GM23338 (cell line): ENCODE data around the gene DUSP3. TPM values are rescaled to one million over a fixed set of nuclear protein-coding genes. Genes with fewer than 3 reads are reported as not detected.

Experiments used
- ATAC-seq: fragments of 200-7000 bp; cut with Tn5 transposase; 3 replicates; pipeline ENCODE4 v1.9.1; 2020
- DNase-seq: peaks from one replicate; pipeline ENCODE4 v3.0.0-alpha.2; 2015; ENCODE audit warnings: low spot score
- H2AFZ ChIP-seq: fragments of 200-600 bp; sonication (generic); 2 replicates; pipeline ENCODE4 v1.8.0; 2016; ENCODE audit warnings: antibody characterized with exemption, mild to moderate bottlenecking, moderate library complexity
- H3F3A ChIP-seq: fragments of 200-600 bp; sonication (generic); replicated peaks from 2 replicates; pipeline ENCODE4 v1.8.0; 2017; ENCODE audit warnings: antibody characterized with exemption, mixed run types, low read depth
- H3K27ac ChIP-seq: fragments of 200-600 bp; sonication (generic); 2 replicates; pipeline ENCODE4 v1.6.1; 2016; ENCODE audit warnings: low read depth
- H3K27me3 ChIP-seq: fragments of 200-600 bp; sonication (generic); 2 replicates; pipeline ENCODE4 v1.8.0; 2016; ENCODE audit warnings: mild to moderate bottlenecking, mixed run types, moderate library complexity; ENCODE audit not compliant: insufficient read depth
- H3K36me3 ChIP-seq: fragments of 200-600 bp; sonication (generic); 2 replicates; pipeline ENCODE4 v1.8.0; 2016; ENCODE audit warnings: mild to moderate bottlenecking; ENCODE audit not compliant: insufficient read depth
- H3K4me1 ChIP-seq: fragments of 200-600 bp; sonication (generic); 2 replicates; pipeline ENCODE4 v1.8.0; 2016; ENCODE audit warnings: mild to moderate bottlenecking, moderate library complexity; ENCODE audit not compliant: insufficient read depth
- H3K4me2 ChIP-seq: fragments of 200-600 bp; sonication (generic); 2 replicates; pipeline ENCODE4 v1.7.1; 2017; ENCODE audit warnings: mixed run types
- H3K4me3 ChIP-seq: fragments of 200-600 bp; sonication (generic); 2 replicates; pipeline ENCODE4 v1.6.1; 2016; ENCODE audit warnings: mixed run types
- H3K79me2 ChIP-seq: fragments of 200-600 bp; sonication (generic); replicated peaks from 2 replicates; pipeline ENCODE4 v1.8.0; 2017; ENCODE audit warnings: mild to moderate bottlenecking; ENCODE audit not compliant: insufficient read depth
- H3K9me2 ChIP-seq: fragments of 200-600 bp; sonication (generic); 2 replicates; pipeline ENCODE4 v1.8.0; 2017; ENCODE audit not compliant: insufficient read depth
- H4K20me1 ChIP-seq: fragments of 200-600 bp; sonication (generic); replicated peaks from 2 replicates; pipeline ENCODE4 v1.8.0; 2017; ENCODE audit warnings: mild to moderate bottlenecking; ENCODE audit not compliant: insufficient read depth
- H3K27ac Mint-ChIP-seq: 2 replicates; pipeline ENCODE4 v1.8.0; 2020; ENCODE audit warnings: inconsistent platforms, mild to moderate bottlenecking, moderate library complexity, mixed read lengths
- H3K27me3 Mint-ChIP-seq: 3 replicates; pipeline ENCODE4 v1.8.0; 2022; ENCODE audit warnings: low read depth, mild to moderate bottlenecking, moderate library complexity, mixed read lengths, inconsistent platforms; ENCODE audit not compliant: insufficient read depth, poor library complexity
- H3K36me3 Mint-ChIP-seq: 3 replicates; pipeline ENCODE4 v1.8.0; 2021; ENCODE audit warnings: low read depth, mild to moderate bottlenecking, inconsistent platforms, moderate library complexity, mixed read lengths
- H3K4me1 Mint-ChIP-seq: 3 replicates; pipeline ENCODE4 v1.8.0; 2020; ENCODE audit warnings: mild to moderate bottlenecking, inconsistent platforms, mixed read lengths
- H3K4me3 Mint-ChIP-seq: 3 replicates; pipeline ENCODE4 v1.8.0; 2021; ENCODE audit warnings: moderate library complexity, mild to moderate bottlenecking, inconsistent platforms, mixed read lengths
- H3K9me3 Mint-ChIP-seq: 3 replicates; pipeline ENCODE4 v1.8.0; 2020; ENCODE audit warnings: moderate library complexity, mild to moderate bottlenecking, inconsistent platforms, mixed read lengths
- CREB1 ChIP-seq: fragments of 250-450 bp; sonication (Bioruptor Pico); IDR thresholded peaks from 2 replicates; pipeline ENCODE4 v1.5.0; 2020; ENCODE audit warnings: low read depth, mild to moderate bottlenecking, moderate library complexity
- EZH2 ChIP-seq: fragments of 200-600 bp; sonication (generic); IDR thresholded peaks from one replicate; pipeline ENCODE4 v1.8.0; 2017; ENCODE audit warnings: antibody characterized with exemption, mild to moderate bottlenecking, low read depth; ENCODE audit not compliant: unreplicated experiment
- JUNB ChIP-seq: IDR thresholded peaks from one replicate; pipeline ENCODE4 v1.6.1; 2016; ENCODE audit warnings: antibody characterized with exemption; ENCODE audit not compliant: unreplicated experiment
- NANOG ChIP-seq: IDR thresholded peaks from 2 replicates; pipeline ENCODE4 v1.6.1; 2016; ENCODE audit warnings: antibody characterized with exemption, borderline replicate concordance
- POLR2AphosphoS5 ChIP-seq: IDR thresholded peaks from 2 replicates; pipeline ENCODE4 v1.6.1; 2016; ENCODE audit warnings: antibody characterized with exemption, low read depth
- STAT1 ChIP-seq: IDR thresholded peaks from one replicate; pipeline ENCODE4 v1.6.1; 2016; ENCODE audit warnings: antibody characterized with exemption; ENCODE audit not compliant: unreplicated experiment
- ZNF114 ChIP-seq: fragments of 250-450 bp; sonication (Bioruptor Pico); IDR thresholded peaks from 2 replicates; pipeline ENCODE4 v1.5.0; 2020; ENCODE audit warnings: mild to moderate bottlenecking, moderate library complexity
- ZNF331 ChIP-seq: fragments of 250-450 bp; sonication (Bioruptor Pico); IDR thresholded peaks from 2 replicates; pipeline ENCODE4 v1.5.0; 2020; ENCODE audit warnings: low read depth, mild to moderate bottlenecking, moderate library complexity
- polyA plus RNA-seq: library from polyadenylated mRNA; unstranded; fragments of >200 nt; fragmentation: Nextera tagmentation; extraction: Ambion mirVana; gene quantifications from 2 replicates; pipeline ENCODE4 v1.2.1, GENCODE V29; 2016
- total RNA-seq: library from RNA; depleted of rRNA; stranded (reverse); fragments of >200 nt; shearing (Covaris generic); gene quantifications from 2 replicates; pipeline ENCODE4 v1.2.3, GENCODE V29; 2014
- TF ChIP-seq, protein P1 (sequence below): fragments of 250-450 bp; sonication (Bioruptor Pico); IDR thresholded peaks from 2 replicates; pipeline ENCODE4 v1.5.0; 2020; ENCODE audit warnings: mild to moderate bottlenecking, moderate library complexity
- TF ChIP-seq, protein P2 (sequence below): IDR thresholded peaks from 2 replicates; pipeline ENCODE4 v1.6.1; 2016; ENCODE audit warnings: antibody characterized with exemption
- TF ChIP-seq, protein P3 (sequence below): IDR thresholded peaks from one replicate; pipeline ENCODE4 v1.6.1; 2018; ENCODE audit warnings: antibody characterized with exemption; ENCODE audit not compliant: unreplicated experiment
- TF ChIP-seq, protein P4 (sequence below), 2 experiments: fragments of 200-600 bp in 1 of 2; sonication (generic) in 1 of 2; conservative IDR thresholded peaks; 2 replicates each; pipeline versions ENCODE4 v1.5.1 to v1.6.1; 2016 to 2017; ENCODE audit warnings: antibody characterized with exemption in 2 of 2, low read depth in 2 of 2, mild to moderate bottlenecking in 2 of 2, moderate library complexity in 1 of 2

Gene DUSP3
- total and polyA plus RNA-seq, 2 experiments from 2014 or later: 14.7 to 22.1 TPM

DNA sequence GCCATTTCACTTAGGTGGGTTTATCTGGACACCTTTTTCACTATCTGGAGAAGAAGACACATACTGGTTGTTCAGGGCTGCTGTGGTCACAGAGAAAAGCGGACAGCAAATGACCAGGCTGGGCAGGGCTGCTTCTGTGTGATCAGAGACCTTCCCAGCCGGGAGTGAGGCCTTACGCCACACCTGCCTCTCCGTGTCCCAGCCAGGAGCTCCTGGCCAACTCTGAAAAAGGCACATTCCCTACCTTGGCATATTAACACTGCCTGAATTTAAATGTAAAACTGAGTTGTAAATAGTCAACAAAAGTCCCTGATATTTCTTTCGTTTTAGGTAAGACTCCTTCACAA is 11.1 kb downstream of the DUSP3 start (continued):
- TF ChIP-seq, protein P1, sequence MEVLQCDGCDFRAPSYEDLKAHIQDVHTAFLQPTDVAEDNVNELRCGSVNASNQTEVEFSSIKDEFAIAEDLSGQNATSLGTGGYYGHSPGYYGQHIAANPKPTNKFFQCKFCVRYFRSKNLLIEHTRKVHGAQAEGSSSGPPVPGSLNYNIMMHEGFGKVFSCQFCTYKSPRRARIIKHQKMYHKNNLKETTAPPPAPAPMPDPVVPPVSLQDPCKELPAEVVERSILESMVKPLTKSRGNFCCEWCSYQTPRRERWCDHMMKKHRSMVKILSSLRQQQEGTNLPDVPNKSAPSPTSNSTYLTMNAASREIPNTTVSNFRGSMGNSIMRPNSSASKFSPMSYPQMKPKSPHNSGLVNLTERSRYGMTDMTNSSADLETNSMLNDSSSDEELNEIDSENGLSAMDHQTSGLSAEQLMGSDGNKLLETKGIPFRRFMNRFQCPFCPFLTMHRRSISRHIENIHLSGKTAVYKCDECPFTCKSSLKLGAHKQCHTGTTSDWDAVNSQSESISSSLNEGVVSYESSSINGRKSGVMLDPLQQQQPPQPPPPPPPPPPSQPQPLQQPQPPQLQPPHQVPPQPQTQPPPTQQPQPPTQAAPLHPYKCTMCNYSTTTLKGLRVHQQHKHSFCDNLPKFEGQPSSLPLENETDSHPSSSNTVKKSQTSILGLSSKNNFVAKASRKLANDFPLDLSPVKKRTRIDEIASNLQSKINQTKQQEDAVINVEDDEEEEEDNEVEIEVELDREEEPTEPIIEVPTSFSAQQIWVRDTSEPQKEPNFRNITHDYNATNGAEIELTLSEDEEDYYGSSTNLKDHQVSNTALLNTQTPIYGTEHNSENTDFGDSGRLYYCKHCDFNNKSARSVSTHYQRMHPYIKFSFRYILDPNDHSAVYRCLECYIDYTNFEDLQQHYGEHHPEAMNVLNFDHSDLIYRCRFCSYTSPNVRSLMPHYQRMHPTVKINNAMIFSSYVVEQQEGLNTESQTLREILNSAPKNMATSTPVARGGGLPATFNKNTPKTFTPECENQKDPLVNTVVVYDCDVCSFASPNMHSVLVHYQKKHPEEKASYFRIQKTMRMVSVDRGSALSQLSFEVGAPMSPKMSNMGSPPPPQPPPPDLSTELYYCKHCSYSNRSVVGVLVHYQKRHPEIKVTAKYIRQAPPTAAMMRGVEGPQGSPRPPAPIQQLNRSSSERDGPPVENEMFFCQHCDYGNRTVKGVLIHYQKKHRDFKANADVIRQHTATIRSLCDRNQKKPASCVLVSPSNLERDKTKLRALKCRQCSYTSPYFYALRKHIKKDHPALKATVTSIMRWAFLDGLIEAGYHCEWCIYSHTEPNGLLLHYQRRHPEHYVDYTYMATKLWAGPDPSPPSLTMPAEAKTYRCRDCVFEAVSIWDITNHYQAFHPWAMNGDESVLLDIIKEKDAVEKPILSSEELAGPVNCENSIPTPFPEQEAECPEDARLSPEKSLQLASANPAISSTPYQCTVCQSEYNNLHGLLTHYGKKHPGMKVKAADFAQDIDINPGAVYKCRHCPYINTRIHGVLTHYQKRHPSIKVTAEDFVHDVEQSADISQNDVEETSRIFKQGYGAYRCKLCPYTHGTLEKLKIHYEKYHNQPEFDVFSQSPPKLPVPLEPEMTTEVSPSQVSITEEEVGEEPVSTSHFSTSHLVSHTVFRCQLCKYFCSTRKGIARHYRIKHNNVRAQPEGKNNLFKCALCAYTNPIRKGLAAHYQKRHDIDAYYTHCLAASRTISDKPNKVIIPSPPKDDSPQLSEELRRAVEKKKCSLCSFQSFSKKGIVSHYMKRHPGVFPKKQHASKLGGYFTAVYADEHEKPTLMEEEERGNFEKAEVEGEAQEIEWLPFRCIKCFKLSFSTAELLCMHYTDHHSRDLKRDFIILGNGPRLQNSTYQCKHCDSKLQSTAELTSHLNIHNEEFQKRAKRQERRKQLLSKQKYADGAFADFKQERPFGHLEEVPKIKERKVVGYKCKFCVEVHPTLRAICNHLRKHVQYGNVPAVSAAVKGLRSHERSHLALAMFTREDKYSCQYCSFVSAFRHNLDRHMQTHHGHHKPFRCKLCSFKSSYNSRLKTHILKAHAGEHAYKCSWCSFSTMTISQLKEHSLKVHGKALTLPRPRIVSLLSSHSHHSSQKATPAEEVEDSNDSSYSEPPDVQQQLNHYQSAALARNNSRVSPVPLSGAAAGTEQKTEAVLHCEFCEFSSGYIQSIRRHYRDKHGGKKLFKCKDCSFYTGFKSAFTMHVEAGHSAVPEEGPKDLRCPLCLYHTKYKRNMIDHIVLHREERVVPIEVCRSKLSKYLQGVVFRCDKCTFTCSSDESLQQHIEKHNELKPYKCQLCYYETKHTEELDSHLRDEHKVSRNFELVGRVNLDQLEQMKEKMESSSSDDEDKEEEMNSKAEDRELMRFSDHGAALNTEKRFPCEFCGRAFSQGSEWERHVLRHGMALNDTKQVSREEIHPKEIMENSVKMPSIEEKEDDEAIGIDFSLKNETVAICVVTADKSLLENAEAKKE (CRISPR knock-in tag): no peak

DNA sequence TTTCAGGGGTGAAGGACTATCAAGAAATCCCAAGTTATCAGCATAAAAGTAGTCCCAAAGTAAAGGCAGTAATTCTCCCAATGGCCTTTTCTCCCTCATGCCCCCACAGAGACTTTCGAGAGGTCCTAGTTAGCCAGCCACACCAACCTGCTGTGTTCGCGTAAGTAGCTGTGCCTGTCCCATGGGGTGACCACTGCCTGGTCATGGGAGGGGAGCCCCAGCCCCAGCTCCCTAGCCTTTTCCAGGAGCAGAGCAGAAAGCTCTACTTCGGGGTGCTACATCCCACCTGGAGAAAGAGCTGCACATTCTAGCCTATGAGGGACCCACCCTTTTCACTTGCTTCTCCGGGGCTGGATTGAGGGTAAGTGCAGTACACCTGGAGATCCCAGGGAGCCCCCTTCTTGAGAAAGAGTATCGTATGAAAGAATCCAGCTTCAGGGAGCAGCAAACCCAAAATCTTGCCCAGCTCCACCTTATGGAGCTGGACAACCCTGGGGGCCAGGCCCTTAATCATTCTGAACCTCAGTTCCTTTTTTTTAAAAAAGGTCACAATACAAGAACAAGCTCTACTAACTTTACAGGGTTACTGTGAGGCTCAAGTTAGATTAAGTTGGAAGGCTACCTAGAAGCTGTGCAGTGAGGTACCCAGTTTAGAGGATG is 11.6 kb downstream of the DUSP3 start:
- no peak overlapping the region for H3K4me3 Mint-ChIP-seq
- no peaks in the 10 kb centered on the region for H3K9me3 Mint-ChIP-seq
- H3K36me3 ChIP-seq: no peaks in the 10 kb centered on the region
- no peak overlapping the region for H3K27ac ChIP-seq
- no peak overlapping the region for H3K4me2 ChIP-seq
- no peak overlapping the region for H2AFZ ChIP-seq
- H3K79me2 ChIP-seq: no peaks in the 10 kb centered on the region
- DNase-seq (no peak), ATAC-seq (no peak)
- H3K27me3 ChIP-seq: no peaks in the 10 kb centered on the region
- peaks cover 3% of the 10 kb centered on the region for H3K4me1 Mint-ChIP-seq
- H3K4me1 ChIP-seq: no peaks in the 10 kb centered on the region
- H3F3A ChIP-seq: no peaks in the 10 kb centered on the region
- peaks cover 3% of the 10 kb centered on the region for H3K27me3 Mint-ChIP-seq
- no peak overlapping the region for H3K27ac Mint-ChIP-seq
- H3K4me3 ChIP-seq: no peak overlapping the region
- H3K36me3 Mint-ChIP-seq: peaks cover 17% of the 10 kb centered on the region; the same call in 2 of the 3 replicates
- no peaks in the 10 kb centered on the region for H3K9me2 ChIP-seq
- H4K20me1 ChIP-seq: no peaks in the 10 kb centered on the region
- no peak for TF ChIP-seq POLR2AphosphoS5
- TF ChIP-seq JUNB: no peak
- no peak for TF ChIP-seq CREB1
- TF ChIP-seq, protein P2, sequence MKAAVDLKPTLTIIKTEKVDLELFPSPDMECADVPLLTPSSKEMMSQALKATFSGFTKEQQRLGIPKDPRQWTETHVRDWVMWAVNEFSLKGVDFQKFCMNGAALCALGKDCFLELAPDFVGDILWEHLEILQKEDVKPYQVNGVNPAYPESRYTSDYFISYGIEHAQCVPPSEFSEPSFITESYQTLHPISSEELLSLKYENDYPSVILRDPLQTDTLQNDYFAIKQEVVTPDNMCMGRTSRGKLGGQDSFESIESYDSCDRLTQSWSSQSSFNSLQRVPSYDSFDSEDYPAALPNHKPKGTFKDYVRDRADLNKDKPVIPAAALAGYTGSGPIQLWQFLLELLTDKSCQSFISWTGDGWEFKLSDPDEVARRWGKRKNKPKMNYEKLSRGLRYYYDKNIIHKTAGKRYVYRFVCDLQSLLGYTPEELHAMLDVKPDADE: no peak
- TF ChIP-seq ZNF331 (CRISPR knock-in tag): no peak
- TF ChIP-seq ZNF114 (CRISPR knock-in tag): no peak
- TF ChIP-seq EZH2: no peak
- no peak for TF ChIP-seq STAT1
- TF ChIP-seq, protein P3, sequence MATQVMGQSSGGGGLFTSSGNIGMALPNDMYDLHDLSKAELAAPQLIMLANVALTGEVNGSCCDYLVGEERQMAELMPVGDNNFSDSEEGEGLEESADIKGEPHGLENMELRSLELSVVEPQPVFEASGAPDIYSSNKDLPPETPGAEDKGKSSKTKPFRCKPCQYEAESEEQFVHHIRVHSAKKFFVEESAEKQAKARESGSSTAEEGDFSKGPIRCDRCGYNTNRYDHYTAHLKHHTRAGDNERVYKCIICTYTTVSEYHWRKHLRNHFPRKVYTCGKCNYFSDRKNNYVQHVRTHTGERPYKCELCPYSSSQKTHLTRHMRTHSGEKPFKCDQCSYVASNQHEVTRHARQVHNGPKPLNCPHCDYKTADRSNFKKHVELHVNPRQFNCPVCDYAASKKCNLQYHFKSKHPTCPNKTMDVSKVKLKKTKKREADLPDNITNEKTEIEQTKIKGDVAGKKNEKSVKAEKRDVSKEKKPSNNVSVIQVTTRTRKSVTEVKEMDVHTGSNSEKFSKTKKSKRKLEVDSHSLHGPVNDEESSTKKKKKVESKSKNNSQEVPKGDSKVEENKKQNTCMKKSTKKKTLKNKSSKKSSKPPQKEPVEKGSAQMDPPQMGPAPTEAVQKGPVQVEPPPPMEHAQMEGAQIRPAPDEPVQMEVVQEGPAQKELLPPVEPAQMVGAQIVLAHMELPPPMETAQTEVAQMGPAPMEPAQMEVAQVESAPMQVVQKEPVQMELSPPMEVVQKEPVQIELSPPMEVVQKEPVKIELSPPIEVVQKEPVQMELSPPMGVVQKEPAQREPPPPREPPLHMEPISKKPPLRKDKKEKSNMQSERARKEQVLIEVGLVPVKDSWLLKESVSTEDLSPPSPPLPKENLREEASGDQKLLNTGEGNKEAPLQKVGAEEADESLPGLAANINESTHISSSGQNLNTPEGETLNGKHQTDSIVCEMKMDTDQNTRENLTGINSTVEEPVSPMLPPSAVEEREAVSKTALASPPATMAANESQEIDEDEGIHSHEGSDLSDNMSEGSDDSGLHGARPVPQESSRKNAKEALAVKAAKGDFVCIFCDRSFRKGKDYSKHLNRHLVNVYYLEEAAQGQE: no peak
- TF ChIP-seq NANOG: no peak
- TF ChIP-seq, protein P4, sequence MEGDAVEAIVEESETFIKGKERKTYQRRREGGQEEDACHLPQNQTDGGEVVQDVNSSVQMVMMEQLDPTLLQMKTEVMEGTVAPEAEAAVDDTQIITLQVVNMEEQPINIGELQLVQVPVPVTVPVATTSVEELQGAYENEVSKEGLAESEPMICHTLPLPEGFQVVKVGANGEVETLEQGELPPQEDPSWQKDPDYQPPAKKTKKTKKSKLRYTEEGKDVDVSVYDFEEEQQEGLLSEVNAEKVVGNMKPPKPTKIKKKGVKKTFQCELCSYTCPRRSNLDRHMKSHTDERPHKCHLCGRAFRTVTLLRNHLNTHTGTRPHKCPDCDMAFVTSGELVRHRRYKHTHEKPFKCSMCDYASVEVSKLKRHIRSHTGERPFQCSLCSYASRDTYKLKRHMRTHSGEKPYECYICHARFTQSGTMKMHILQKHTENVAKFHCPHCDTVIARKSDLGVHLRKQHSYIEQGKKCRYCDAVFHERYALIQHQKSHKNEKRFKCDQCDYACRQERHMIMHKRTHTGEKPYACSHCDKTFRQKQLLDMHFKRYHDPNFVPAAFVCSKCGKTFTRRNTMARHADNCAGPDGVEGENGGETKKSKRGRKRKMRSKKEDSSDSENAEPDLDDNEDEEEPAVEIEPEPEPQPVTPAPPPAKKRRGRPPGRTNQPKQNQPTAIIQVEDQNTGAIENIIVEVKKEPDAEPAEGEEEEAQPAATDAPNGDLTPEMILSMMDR (conservative IDR thresholded peaks at IDR 0.05; ENCODE audit: low read depth in 2 of 2): no peak
